Hematopoietic multipotent progenitor cell treated with erythropoietin and hydrocortisone succinate and interleukin-3 and kit ligand, for 15 days (in vitro differentiated cells): ENCODE results near the gene ARL17B.
"Not testable (repeated sequence)": the region's sequence is repeated elsewhere in the genome, so short reads cannot be mapped to it uniquely, and the experiment has no call there.

Experiments
- DNase-seq: peaks from one replicate; pipeline ENCODE4 v3.0.0-alpha.2; 2015; ENCODE audit warnings: low spot score

ARL17B gene

GRCh38 chr17:46361755-46362154, at the start of gene ARL17B:
TSS of gene ARL17B (minus strand) at chr17:46361766. CDS start at chr17:46358397, 3,369 bp downstream.
- DNase-seq, result not testable (repeated sequence)

GRCh38 chr17:46409864-46410263, 48.3 kb upstream of the ARL17B start:
- DNase-seq, result not testable (repeated sequence)

GRCh38 chr17:46407155-46407554, 45.6 kb upstream of the ARL17B start:
- DNase-seq, result not testable (repeated sequence)

- DNase-seq, result not testable (repeated sequence)
These were observed 39.6 kb upstream of the ARL17B start for GRCh38 chr17:46401033-46401787.

GRCh38 chr17:46400543-46400942, 39.0 kb upstream of the ARL17B start:
- not testable (repeated sequence) for DNase-seq

- not testable (repeated sequence) for DNase-seq
These were observed 38.4 kb upstream of the ARL17B start for GRCh38 chr17:46399993-46400392.

GRCh38 chr17:46396292-46396691, 34.7 kb upstream of the ARL17B start:
- DNase-seq, result not testable (repeated sequence)

- not testable (repeated sequence) for DNase-seq
These were observed 32.1 kb upstream of the ARL17B start for GRCh38 chr17:46393702-46394101.

- not testable (repeated sequence) for DNase-seq
These were observed 23.9 kb upstream of the ARL17B start for GRCh38 chr17:46385491-46385890.

- DNase-seq, result not testable (repeated sequence)
These were observed 21.6 kb upstream of the ARL17B start for GRCh38 chr17:46383118-46383517.

GRCh38 chr17:46373418-46373817, 11.9 kb upstream of the ARL17B start:
- not testable (repeated sequence) for DNase-seq

- not testable (repeated sequence) for DNase-seq
These were observed 11.0 kb upstream of the ARL17B start for GRCh38 chr17:46372236-46373229.

- not testable (repeated sequence) for DNase-seq
These were observed 6.0 kb upstream of the ARL17B start for GRCh38 chr17:46367520-46367919.

GRCh38 chr17:46361145-46361735, 326 bp downstream of the ARL17B start:
- DNase-seq, result not testable (repeated sequence)

GRCh38 chr17:46353856-46354255, 7.7 kb downstream of the ARL17B start:
- DNase-seq, result not testable (repeated sequence)

- not testable (repeated sequence) for DNase-seq
These were observed 12.5 kb downstream of the ARL17B start for GRCh38 chr17:46349060-46349459.

GRCh38 chr17:46348345-46348744, 13.2 kb downstream of the ARL17B start:
- not testable (repeated sequence) for DNase-seq

- not testable (repeated sequence) for DNase-seq
These were observed 19.4 kb downstream of the ARL17B start for GRCh38 chr17:46342131-46342530.

GRCh38 chr17:46341220-46341619, 20.3 kb downstream of the ARL17B start:
- not testable (repeated sequence) for DNase-seq

- DNase-seq, result not testable (repeated sequence)
These were observed 66.7 kb downstream of the ARL17B start, which contains the start of gene LRRC37A for GRCh38 chr17:46294831-46295230. TSS of gene LRRC37A (plus strand) at chr17:46295131. CDS start at chr17:46295134, 3 bp downstream.

GRCh38 chr17:46291618-46292017, 69.9 kb downstream of the ARL17B start:
- not testable (repeated sequence) for DNase-seq
